K562 (cell line): ENCODE results near the gene HSPB7. TPM values are rescaled to one million over a fixed set of nuclear protein-coding genes. Genes with fewer than 3 reads are reported as not detected.

Experiments used
- HBP1 ChIP-seq: fragments of 450-650 bp; formaldehyde crosslinking; IDR thresholded peaks from 2 replicates; pipeline ENCODE4 v1.4.0; 2022; ENCODE audit warnings: missing genetic modification characterization
- HNRNPL ChIP-seq: fragments of 200-400 bp; formaldehyde crosslinking; IDR thresholded peaks from 2 replicates; pipeline ENCODE4 v1.6.1; 2017; ENCODE audit warnings: low read depth, mild to moderate bottlenecking, low read length
- KDM5B ChIP-seq: fragments of 200-600 bp; sonication (generic); IDR thresholded peaks from 2 replicates; pipeline ENCODE4 v1.6.1; 2012; ENCODE audit warnings: low read depth, mild to moderate bottlenecking, moderate library complexity, low read length, control low read depth, inconsistent platforms; ENCODE audit not compliant: insufficient replicate concordance
- MEIS2 ChIP-seq: fragments of 450-650 bp; IDR thresholded peaks from 2 replicates; pipeline ENCODE4 v1.6.1; 2014; ENCODE audit warnings: mild to moderate bottlenecking; ENCODE audit not compliant: partially characterized antibody
- MTA1 ChIP-seq: fragments of 450-650 bp; IDR thresholded peaks from 2 replicates; pipeline ENCODE4 v1.6.1; 2017; ENCODE audit warnings: borderline replicate concordance
- MYC ChIP-seq, 2 experiments: fragments of 250-450 bp in 1 of 2; sonication (Bioruptor Pico) in 1 of 2; IDR thresholded peaks; 2 replicates each; pipeline versions ENCODE4 v1.5.1 to v1.6.1; 2012 to 2021; ENCODE audit warnings: low read depth in 2 of 2, borderline replicate concordance in 1 of 2, improper control_type of control experiment in 1 of 2, low read length in 1 of 2, mild to moderate bottlenecking in 1 of 2, moderate library complexity in 1 of 2
- RBM17 ChIP-seq: fragments of 200-400 bp; formaldehyde crosslinking; IDR thresholded peaks from 2 replicates; pipeline ENCODE4 v1.6.1; 2017; ENCODE audit warnings: low read depth, mild to moderate bottlenecking, low read length, borderline replicate concordance
- SMARCA4 ChIP-seq: fragments of 450-650 bp; IDR thresholded peaks from 2 replicates; pipeline ENCODE4 v1.6.1; 2016
- TBP ChIP-seq: optimal IDR thresholded peaks from 2 replicates; pipeline ENCODE3; 2011; ENCODE audit warnings: low read depth, low read length, improper control_type of control experiment
- TSC22D4 ChIP-seq: fragments of 450-650 bp; IDR thresholded peaks from 2 replicates; pipeline ENCODE4 v1.6.1; 2016; ENCODE audit warnings: missing genetic modification characterization, missing biosample characterization, control low read depth
- TSHZ1 ChIP-seq: fragments of 250-450 bp; sonication (Bioruptor Pico); IDR thresholded peaks from 2 replicates; pipeline ENCODE4 v1.4.0; 2020; ENCODE audit warnings: mild to moderate bottlenecking, moderate library complexity
- U2AF1 ChIP-seq: fragments of 200-400 bp; formaldehyde crosslinking; optimal IDR thresholded peaks from 2 replicates; pipeline ENCODE3; 2017; ENCODE audit warnings: mild to moderate bottlenecking, low read depth, low read length, moderate library complexity
- ZMIZ1 ChIP-seq, 2 experiments: fragments of 150-350 bp in 1 of 2; IDR thresholded peaks; 2 replicates each; pipeline ENCODE4 v1.6.1; 2012 to 2016; ENCODE audit warnings: low read depth in 2 of 2, low read length in 2 of 2, mild to moderate bottlenecking in 1 of 2, moderate library complexity in 1 of 2
- ZNF655 ChIP-seq: fragments of 250-450 bp; sonication (Bioruptor Pico); IDR thresholded peaks from 2 replicates; pipeline ENCODE4 v1.5.0; 2021
- polyA plus RNA-seq, 8 experiments: library from polyadenylated mRNA; depleted of rRNA in 4 of 8; stranded (reverse) in 5 of 8; unstranded in 3 of 8; fragments of >200 nt; fragmentation: Nextera tagmentation in 2 of 8; fragmentation: Illumina TruSeq in 1 of 8; extraction: Ambion mirVana in 2 of 8; extraction: Trizol in 1 of 8; gene quantifications; 2 replicates each; pipeline versions ENCODE4 v1.2.1 to v1.2.3, GENCODE V29; 2011 to 2014; ENCODE audit warnings: inconsistent platforms in 1 of 8, missing spikeins in 1 of 8
- total RNA-seq, 7 experiments: library from RNA; depleted of rRNA in 6 of 7; stranded (reverse); fragments of >200 nt in 6 of 7; fragmentation: Illumina TruSeq in 2 of 7; extraction: Trizol in 2 of 7; gene quantifications; 2 replicates each; pipeline versions ENCODE4 v1.2.1 to v1.2.3, GENCODE V29; 2011 to 2021; ENCODE audit warnings: low replicate concordance in 1 of 7

HSPB7 gene
- total and polyA plus RNA-seq, 9 of the 15 experiments (the other 6 are each of a cell fraction or from before 2014, with no cell fraction given), result 0.05 to 0.19 (median 0.07) TPM; not detected in 6

GRCh38 chr1:16012590-16013219 lies 5.1 kb downstream of the HSPB7 start (continued):
- TF ChIP-seq ZMIZ1 (IDR thresholded peaks at IDR 0.05; ENCODE audit: low read depth in 2 of 2, low read length in 2 of 2) (peak in 1 of 2 experiments; percentile 46; a peak in 1 of 4 replicates), TBP (peak; percentile 58), MTA1 (0 out of 2 replicates have a peak, but pooled peaks have one; percentile 17), U2AF1 (no peak), HNRNPL (peak; percentile 28; the same call in 1 of the 2 replicates), ZNF655 (CRISPR knock-in tag) (no peak), SMARCA4 (no peak), TSHZ1 (no peak), MYC (IDR thresholded peaks at IDR 0.05; ENCODE audit: low read depth, low read length) (no peak; the same call in 1 of the 2 replicates), MYC (CRISPR knock-in tag; IDR thresholded peaks at IDR 0.05; ENCODE audit: borderline replicate concordance, low read depth) (no peak), RBM17 (no peak), TSC22D4 (no peak), HBP1 (no peak), MEIS2 (peak; percentile 70), KDM5B (peak; percentile 35)
